ENCODE data around the gene IBA57.

GRCh38 chr1:228224198-228225164 is 58.9 kb downstream of the IBA57 start:
- TF ChIP-seq EZH2 (optimal IDR thresholded peaks at IDR 0.05; ENCODE audit: low read depth, low read length) (no peak), EZH2phosphoT487 (IDR thresholded peaks at IDR 0.05; ENCODE audit: low read length) (no peak)
